HG02970 (cell line): ENCODE measurements around the gene DAPK1.

ENCODE experiments used
- ATAC-seq: cut with Tn5 transposase; IDR thresholded peaks from one replicate; pipeline ENCODE4 v1.9.1; 2021; ENCODE audit warnings: mild to moderate bottlenecking, moderate library complexity, moderate number of reproducible peaks; ENCODE audit not compliant: unreplicated experiment, low FRiP score

The DAPK1 gene

DNA sequence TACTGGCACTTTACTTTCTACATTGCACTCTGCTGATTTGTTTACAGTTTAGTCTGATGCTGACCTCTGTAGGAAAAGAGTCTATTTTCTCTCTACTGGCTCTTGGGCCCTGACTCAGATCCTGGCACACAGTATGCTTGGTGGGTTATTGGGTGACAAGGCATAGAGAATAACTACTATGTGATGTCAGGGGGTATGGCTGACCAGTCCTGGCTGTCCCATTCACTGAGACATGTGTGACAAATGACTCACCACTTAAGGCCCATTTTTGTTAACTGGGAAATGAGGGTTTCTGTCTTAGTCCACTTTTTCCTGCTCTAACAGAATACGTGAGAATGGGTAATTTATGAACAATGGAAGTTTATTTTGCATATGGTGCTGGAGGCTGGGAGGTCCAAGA is 66.4 kb downstream of the DAPK1 start:
- no peak for ATAC-seq

DNA sequence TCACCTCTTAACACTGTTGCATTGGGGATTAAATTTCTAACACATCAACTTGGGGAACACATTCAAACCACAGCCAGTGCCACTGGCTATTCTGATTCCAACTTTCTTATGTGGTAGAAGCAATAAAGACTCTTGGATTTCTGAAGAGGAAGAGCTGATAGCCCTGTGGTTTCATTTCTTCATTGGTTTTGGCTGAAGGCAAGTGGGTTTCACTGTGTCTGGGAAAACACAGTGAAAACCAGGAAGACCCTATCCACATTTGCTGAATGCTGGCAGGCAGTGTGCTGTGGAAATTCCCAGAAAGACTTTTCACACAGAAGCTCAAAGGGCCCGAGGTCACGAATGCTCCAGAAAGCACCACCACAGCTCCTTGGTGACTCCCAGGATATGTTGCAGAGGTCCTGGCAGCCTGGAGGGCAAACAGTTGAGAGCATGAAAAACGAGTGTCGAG is 67.1 kb downstream of the DAPK1 start:
- no peak for ATAC-seq

DNA sequence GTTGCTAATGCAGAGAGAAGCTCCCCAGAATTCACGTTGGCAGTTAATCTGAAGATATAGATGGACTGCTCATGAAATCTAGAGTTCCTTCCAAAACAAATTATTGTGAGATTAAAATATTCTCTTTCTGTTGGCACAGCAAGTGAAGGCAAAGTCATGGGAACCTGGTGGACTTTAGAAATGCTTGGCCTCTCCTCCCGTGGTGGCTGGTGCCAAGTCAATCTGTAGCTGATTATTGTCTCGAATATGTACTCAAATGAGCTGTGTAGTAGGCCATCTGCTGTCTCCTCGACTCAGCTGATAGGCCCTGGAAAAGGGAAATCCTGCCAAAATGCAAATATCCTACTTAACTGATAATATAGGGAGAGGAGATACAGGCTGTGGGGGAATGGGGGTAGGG is 69.3 kb downstream of the DAPK1 start:
- no peak for ATAC-seq

DNA sequence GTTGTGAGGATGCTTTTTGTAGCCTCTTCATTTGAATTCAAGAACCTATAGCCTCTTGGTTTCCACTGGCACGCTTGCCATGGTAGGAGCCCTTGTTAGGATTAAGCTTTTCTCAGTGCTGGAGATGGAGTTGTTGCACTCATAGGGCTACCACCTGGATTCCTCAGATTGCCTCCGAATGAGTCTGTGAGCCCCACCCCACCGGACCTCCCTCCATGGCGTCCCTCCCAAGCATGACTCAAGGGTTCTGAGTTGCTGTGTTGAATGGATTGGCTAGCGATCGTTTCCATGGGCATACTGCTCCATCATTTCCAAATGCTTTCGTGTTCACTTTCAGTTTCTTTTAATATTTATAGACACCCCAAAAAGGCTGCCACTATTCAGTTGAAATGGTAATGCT is 69.9 kb downstream of the DAPK1 start:
- no peak for ATAC-seq

DNA sequence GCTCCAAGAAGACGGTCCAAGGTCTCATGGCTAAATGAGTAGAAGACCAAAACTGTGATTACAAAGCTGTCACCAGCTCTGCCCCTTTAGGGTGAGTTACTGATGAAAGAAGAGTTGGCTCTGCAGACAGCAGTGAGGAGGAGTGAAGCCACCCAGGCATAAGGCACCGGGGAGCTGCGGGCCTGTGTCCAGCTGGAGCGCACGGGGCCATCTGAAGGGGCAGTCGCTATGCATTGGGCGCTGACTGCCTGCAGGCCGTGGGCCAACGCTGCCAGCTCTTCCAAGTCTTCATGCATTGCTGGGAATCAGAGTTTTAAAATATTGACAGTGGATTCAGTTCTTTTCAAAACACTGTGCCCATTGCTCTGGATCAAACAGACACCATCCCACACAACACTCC is 70.3 kb downstream of the DAPK1 start:
- ATAC-seq: no peak

DNA sequence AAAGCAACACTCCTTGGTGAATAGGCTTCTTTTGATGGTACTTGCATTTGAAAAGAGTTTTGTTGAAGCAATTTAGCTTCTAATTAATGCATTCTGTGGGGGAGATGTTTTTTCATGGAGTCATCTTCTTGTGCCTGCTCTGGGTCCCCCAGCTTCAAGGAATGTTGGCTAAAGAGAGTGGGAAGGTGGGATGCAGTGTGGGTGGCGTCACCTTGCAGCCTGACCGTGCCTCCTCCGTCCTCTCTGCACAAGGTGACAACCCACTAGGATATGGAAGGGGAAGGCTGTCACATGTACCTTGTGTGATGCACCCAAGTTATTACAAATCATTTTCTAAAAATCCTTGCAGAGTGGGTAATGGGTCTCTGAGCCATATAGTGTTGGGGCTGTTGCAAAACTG is 70.7 kb downstream of the DAPK1 start:
- no peak for ATAC-seq

DNA sequence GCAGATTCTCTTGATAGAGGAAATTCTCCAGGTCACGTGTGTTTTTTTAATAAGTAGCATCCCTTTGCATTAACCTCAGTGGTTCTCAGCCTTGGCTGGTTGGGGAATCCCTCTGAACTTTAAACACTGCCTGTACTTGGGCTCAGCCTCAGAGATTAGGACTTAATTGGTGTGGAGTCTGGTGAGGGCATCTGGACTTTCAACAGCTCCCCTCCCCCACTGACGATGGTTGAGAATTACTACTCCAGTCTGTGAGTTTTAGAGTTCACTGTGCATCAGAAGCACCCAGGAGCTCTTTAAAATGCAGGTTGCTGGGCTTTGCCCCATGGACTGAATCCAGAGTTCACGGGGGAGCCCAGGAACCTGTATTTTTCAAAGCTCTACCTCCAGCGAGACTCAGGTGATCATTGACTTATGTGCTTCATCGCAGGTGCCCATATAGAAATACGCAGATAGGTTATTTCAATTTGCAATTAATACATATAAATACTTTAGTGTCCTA is 71.4 kb downstream of the DAPK1 start:
- ATAC-seq: no peak

DNA sequence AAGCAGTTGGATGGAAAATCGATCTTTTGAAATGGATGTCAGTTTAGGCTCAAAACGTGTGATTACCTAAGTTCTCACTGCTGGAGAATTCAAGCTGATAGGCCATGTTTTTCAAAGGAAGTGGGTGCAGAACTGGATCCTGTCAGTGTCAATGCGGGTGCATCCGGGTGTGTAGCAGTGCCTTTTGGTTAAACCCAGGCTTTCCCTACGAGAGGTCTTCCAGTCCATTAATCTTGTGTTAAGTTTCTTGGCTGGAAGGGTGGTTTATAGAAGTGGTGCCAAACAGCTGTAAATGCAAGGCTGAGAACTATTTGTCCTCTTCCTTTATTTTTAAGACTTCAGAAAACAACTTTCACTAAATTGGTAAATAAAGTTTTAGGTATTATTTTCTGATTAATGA is 71.9 kb downstream of the DAPK1 start:
- no peak for ATAC-seq

DNA sequence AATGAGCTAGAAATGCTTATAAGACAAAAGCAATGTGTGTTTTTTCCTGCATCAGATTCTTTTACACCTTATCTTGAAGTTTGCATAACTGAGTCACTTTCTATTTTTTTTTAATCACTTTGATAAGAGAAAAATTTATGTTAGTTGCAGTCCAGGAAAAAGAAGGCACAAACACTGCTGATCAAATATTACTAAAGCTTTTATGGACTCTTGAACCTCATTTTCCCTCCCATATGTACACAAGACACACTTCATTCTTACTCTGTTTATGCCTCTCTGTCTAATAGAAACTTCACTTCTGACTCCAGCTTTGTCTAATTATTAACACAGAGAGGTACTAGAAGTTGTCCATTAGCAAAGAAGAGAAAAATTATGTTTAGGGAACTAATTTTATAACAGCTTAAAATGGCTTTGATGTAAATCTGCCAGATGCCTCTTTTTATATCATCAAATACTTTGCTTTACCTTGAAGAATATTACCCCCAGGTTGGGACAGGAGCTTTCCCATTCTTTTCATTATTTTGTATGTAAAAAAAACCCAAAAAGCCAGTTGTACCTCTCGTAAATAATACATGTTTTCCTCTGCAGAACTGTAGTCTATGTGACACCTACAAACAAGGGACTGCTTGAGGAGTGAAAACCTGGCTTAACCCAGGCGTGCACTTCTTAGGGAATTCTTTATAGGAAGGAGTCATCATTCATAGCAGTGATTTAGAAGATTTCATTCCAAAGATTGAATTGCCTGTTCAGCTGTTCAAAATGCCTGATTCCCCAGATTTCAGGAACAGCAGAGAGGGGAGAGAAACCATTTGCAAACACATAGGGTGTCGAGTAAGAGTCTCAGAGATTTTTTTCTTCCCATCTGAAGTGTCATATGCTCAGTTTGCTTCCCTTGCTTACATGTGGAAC is 72.6 kb downstream of the DAPK1 start:
- ATAC-seq: peak; percentile 61

DNA sequence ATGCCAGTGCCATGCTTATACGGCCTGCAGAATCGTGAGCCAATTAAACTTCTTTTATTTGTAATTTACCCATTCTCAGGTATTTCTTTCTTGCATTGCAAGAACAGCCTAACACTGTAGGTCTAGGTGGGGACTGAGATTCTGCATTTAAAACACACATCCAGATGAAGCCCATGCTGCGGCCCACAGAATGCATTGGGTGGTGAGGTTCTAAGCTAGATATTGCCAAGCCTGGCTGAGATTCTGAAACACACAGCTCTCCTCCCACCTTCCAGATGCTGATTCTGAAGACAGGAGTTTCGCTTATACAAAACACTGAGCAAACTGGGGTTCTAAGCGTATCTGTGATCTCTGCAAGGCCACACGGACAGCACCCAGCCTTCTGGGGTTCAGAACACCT is 75.1 kb downstream of the DAPK1 start:
- ATAC-seq: no peak

DNA sequence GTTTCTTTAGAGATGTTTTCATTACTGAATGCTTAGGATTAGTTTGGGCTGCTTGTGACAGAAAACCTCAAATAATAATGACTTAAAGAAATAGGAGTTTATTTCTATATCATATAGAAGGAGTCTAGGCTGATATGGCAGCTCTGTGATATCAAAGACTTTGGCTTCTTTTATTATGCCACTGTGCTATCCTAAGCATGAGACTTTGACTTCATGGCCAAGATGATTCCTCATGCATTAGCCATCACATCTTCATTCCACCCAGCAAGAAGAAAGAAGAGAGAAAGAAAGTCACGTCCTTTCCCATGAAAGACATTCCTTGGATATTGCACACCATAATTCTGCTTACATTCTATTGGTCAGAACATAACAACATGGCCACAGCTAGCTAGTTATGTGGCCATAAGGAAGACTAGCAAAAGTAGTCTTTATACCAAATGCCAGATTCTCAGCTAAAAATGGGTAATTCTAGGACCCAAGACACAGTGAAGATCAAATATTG is 76.2 kb downstream of the DAPK1 start:
- no peak for ATAC-seq

DNA sequence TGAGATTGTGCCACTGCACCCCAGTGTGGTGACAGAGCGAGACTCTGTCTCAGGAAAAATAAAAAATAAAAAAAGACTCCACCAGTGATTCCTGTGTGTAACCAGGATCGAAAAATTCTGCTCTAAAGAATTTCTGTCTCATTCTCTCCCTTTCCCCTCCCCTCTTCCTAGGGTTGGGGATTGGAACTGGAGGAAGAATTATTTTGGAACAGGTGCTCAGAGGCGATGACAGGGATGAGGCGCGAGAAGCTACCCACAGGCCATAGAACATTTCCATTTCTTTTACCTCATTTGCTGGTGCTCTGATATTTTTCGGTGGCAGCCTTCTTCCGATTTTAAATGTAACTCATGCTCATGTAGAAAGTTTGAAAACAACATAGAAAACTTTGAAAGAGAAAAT is 80.1 kb downstream of the DAPK1 start:
- no peak for ATAC-seq

DNA sequence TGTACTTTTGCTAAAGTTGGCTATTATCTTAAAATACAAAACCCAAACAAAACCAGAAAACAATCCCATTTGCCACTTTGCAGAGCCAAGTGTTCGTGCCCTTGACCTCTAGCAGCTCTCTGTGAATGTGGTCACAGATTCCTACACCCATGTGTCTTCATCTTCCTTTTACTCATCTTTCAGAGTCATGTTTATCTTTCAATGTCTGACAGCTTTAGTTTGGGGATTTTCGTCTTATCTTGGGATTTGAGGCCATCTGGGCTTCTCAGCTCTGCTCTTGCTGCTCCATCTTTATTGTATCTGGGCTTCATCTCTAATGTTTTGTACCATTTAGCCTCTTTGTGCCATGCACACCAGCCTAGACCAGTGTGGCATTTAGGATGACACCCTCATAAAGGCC is 81.0 kb downstream of the DAPK1 start:
- ATAC-seq: no peak

DNA sequence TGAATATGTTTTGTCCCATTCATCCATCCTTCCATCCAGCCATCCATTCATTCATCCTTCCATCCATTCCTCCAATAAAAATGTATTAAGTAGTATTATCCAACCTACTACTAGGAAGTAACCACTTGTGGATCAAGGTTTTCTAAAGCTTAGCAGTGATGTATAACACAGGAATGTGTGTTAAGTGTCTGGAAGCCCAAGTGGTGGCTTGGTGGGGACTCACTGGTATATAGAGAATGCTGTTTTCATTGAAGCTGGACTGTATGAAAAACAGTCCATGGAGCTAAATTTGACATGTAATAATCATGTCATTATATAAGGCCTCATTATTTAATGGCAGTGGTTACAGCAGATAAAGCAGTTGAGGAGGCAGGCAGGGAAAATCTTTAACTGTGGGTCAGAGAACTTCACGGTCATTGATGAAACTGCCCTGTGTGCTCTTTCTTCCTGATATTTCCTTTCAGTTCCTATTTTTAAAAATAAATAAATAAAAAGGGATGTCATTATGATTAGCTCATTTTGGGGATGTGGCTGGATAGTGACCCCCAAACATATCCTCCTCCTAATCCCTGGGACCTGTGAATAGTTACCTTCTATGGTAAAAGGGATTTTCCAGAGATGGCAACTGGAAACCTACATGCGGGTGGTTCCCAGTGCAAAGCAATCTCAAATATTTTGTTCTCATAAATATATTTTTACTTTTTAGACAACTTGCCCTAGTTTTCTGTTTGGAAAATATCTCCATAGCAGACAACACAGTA is 82.3 kb downstream of the DAPK1 start:
- no peak for ATAC-seq

DNA sequence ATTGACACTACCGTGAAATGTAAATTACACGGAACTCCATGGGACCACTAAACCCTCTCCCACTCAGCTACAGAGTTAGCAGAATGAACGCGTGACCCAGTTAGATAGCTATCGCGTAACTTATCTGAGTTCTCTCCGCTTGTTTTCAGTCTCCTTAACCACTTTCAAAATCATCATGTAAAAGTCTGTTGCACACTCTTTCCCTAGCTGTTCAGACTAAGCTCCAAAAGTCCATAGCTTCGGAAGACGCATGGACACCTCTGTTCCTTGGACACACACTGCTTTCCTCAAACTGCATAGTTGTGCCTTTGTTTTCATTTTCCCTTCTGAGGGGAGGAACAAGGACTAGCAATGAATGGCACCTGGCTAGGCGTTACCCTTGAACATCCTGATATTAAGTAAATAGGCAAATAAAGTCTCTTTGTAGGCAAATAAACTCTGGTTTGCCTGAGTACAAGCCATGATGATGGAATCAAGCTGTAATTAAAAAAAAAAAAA is 83.3 kb downstream of the DAPK1 start:
- no peak for ATAC-seq

DNA sequence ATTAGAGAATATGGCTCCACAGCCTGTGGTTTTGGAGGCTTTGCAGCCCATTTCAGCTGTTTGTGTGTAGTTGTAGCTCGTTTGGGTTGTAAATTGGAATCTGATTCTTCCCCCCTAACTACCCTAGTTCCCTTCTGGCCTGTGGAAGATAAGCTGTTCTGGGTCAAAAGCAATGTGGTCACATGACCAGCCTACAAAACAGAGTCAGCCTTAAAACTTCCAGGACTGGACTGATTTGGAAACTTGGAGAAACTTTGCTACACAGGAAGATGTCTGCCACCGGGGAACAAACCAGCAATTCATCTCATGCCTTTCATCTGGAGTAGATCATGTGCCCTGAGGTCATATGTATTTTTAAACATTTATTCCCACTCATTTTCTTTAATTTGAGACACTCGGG is 83.8 kb downstream of the DAPK1 start:
- ATAC-seq: no peak

DNA sequence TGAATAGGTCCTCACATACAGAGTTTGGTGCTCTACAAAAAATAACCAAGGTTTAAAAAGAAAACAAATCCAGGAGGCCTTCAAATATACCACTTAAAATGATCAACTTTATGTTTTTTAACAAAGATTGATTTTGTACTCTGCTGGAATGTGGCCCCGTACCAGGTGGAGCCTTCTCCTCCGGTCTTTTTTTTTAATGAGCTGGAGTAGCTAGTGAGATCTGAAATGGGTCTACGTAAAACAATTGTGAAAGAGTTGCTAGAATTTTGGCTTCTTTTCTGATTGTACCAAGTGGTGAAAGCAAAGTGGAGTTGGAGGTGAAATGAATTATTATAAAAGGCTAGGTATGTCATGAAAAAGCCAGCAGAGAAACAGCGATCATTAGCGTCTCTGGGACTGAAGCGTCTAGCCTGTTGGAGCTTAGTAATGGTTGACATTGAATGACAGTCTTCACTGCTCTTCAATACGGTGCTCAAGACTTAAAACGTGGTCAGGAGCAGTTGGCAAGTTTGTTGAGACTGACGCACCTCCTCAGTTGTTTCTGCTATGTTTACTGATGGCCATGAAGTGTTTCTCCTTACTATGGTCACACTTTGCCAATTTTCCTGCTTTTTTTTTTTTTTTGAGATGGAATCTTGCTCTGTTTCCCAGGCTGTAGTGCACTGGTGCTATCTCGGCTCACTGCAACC is 84.4 kb downstream of the DAPK1 start:
- no peak for ATAC-seq

DNA sequence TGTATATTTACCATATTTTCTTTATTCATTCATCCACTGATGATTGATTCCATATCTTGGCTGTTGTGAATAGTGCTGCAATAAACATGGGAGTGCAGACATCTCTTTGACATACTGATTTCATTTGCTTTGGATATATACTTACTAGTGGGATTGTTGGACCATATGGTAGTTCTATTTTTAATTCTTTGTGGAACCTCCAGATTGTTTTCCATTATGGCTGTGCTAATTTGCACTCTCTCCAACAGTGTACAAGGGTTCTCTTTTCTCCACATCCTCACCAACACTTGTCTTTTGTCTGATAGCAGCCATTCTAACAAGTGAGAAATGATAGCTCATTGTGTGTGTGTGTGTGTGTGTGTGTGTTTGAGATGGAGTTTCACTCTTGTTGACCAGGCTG is 86.7 kb downstream of the DAPK1 start:
- no peak for ATAC-seq

DNA sequence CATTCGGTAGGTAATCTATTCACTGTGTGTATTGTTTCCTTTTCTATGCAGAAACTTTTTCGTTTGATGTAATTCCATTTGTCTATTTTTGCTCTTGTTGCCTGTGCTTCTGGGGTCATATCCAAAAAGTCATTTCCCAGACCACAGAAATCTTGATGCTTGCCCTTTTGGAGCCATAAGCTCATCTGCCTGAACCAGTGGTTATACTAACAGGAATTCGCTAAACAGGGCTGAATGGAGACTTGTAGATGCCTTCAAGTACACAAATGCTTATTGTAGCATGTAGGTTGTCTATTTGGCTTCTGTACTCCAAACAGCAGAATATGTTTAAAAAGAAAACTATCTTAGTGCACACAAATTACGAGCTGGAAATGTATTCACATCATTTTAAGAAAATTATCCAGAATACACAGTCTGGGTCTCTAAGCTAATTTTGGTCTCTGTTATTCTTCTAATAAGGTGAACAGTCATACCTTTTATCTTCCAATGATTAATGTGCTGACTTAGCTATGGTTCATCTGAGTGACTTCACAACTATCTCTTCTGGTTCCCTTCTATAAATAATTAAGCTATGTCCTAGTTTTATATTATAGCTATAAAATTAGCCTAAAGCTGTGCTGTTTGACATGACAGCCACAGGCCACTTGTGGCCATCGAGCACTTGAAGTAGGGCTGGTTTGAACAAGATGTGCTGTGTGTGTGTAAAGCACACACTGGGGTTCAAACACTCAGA is 87.6 kb downstream of the DAPK1 start:
- ATAC-seq: no peak
